NCI-H2227 (cell line): ENCODE measurements around the gene CHRNA3.

Source experiments
- DNase-seq: peaks from one replicate; lab custom pipeline; 2025; ENCODE audit not compliant: unreplicated experiment; lab: John Stamatoyannopoulos, UW

Gene CHRNA3

DNA sequence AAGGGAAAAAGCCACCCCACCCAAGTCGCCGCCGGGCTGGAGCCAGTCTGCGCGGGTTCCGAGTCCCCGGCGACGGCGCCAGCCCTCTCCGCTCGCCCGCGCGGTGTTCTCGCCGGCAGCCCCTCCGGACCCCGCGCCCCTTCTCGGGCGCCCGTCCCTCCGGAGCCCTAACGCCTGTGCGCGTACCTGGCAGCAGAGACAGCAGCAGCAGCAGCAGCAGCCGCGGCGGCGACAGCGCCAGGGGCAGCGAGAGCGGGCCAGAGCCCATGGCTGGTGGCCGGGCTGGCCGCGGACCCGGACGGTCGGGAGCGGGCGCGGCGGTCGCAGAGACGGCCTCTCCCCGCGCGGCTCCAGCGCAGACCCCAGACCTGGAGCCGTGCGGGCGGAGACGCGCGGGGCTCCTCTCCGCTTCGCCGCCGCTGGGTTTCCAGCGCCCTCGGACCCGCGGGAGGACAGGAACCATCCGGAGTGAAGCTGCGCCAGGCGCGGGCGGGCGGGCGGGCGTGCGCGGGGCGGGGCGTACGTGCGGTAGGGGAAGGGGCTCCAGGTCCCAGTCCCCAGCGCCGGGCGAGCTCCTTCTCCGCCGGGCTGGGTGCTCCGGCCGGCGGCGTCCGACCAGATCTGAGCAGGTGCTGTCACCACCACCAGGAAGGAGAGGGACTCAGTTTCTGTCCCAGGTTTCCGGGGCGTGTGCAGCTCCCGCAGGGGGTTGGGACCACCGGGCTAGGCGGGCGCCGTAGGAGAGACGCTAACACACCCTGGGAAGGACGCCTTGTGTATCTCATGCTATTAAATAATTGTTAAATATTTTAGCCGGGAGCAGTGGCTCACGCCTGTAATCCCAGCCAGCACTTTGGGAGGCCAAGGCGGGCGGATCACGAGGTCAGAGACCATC, at the start of gene CHRNA3:
Gene CHRNA3, minus strand, starts transcription at position 470 of the 895 bp plus-strand sequence. Its CDS starts 202 bp downstream, at position 268.
- DNase-seq: peak; percentile 18

GRCh38 chr15:78668987-78669386, 48.2 kb upstream of the CHRNA3 start:
- DNase-seq: no peak

GRCh38 chr15:78667578-78668236, 46.9 kb upstream of the CHRNA3 start:
- DNase-seq: no peak

DNA sequence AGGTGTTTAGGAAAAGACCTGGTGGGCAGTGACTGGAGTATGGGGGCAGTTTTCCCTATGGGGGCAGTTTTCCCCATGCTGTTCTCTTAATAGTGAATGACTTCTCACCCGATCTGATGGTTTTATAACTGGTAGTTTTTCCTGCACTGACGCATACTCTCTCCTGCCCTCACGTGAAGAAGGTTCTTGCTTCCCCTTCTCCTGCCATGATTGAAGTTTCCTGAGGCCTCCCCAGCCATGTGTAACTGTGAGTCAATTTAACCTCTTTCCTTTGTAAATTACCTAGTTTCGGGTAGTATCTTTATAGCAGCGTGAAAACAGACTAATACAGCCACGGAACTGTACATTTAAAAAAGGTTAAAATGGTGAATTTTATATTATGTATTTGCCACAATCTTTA, 45.2 kb upstream of the CHRNA3 start:
- no peak for DNase-seq

DNA sequence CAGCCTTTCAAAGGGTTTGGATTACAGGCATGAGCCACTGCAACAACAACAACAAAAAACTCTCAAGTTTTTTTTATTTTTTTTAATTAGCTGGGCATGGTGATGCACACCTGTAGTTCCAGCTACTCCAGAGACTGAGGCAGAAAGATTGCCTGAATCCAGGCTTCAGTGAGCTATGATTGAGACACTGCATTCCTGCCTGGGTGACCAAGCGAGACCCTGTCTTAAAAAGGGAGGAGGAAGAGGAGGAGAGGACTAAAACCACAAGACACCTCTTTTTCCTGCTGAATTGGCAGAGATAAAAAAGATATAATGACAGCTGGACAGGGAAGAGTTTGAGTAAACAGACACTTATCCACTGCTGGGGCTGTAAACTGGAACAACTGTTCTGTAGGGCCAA, 42.9 kb upstream of the CHRNA3 start:
- DNase-seq: no peak

- DNase-seq: no peak
Measured at GRCh38 chr15:78662028-78662427, 41.2 kb upstream of the CHRNA3 start.

DNA sequence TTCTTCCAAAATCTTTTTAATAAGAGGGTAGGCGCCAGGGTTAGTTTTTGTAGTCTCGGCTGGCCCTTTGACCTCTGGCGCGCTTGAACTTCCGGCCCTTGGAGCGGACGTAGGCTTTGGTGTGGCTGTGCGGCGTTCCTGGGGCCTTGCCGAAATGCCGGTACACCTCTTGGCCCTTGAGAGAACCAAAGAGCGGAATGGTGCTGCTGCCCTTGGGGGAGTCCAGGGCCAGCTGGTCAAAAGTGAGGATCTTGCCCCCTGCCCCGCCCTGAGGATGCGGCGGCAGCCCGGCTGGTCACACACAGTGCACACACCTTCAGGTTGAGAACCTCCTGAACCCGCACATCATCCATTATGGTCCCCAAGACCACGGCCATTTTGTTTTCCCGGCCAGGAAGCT, 40.2 kb upstream of the CHRNA3 start:
- DNase-seq: no peak

- no peak for DNase-seq
Measured at GRCh38 chr15:78660584-78660983, 39.8 kb upstream of the CHRNA3 start.

DNA sequence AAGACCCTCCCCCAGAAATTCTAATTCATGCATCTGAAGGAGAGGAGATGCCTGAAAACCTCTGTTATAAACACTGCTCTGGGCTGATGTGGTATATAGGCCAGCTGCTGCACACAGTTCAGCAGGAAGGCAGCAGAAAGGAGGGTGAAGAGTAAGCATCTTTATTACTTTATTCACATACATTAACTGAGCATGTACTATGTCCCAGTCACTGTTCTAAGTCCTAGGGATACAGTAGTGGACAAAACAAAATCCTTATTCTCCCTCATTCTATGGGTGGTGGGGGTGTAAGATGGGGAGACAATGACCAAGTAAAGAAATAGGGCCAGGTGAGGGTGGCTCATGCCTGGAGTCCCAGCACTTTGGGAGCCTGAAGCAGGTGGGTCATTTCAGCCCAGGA, 38.0 kb upstream of the CHRNA3 start:
- no peak for DNase-seq

- DNase-seq: no peak
Measured at GRCh38 chr15:78654272-78654671, 33.5 kb upstream of the CHRNA3 start.

DNA sequence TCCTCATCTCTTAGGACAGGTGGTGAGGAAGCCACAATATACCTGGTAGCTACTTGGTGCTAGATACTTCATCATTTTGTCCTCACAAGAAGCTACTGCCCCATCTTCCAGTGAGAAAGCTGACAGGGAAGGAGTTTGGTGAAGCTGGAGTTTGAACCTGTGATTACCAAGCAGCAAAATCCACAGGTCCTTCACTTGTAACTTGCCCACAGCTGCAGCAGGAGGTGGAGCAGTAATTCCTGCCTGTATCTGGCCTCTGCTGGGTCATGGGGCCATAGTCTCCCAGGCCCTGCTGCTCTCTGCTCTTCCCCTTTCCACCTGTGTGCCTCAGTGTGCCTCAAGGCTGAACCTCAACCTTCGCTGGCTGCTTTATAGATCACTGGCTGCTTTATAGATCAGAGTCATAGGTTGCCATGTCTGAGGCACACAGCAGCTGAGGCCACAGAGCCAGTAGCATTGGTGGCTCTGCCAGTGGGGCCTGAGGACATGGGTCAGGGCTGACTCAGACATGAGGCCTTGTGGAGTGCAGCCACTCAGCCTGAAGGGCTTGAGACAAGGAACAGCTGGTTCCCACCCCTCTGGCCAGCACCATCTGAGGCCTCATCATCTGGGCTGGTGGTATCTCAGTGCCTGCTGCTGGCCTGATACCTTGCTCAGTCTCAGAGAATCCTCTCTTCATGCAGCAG, 31.3 kb upstream of the CHRNA3 start:
- DNase-seq: no peak

DNA sequence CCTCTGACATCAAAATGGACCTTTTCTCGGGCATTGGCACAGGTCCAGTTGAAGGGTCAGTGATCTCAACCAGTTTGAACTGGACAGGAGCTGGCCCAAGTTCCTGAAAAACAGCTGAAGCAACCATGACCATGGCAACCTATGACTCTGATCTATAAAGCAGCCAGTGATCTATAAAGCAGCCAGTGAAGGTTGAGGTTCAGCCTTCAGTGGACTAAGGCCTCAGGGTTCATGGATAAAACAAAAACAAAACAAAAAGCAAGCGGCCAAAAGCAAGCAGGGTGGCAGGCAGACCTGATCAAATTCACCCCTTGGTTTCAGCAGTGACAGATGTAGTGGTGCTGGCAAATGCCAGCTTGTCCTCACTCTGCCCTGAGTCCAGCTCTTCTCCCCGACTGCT, 30.2 kb upstream of the CHRNA3 start:
- no peak for DNase-seq

GRCh38 chr15:78650022-78650421, 29.2 kb upstream of the CHRNA3 start:
- DNase-seq: no peak

- no peak for DNase-seq
Measured at GRCh38 chr15:78645009-78645408, 24.2 kb upstream of the CHRNA3 start.

DNA sequence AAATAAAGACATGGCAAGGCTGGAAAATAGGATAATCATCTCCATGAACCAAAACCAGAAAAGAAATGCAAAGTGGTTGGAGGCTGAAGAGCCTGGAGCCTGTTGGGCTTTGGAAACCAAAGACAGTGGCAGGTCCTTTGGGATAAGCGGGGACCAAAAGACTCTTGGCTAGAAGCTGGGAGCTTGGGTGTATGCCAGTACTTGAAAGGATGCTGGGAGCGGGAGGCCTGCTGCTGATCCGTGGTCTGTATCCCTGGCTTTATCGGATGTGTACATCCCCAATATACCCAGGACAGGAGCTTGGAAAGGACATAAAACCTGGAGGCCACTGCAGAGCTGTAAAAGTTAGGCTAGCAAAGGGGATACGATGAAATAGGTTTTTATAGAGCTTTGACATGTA, 21.5 kb upstream of the CHRNA3 start:
- DNase-seq: no peak

DNA sequence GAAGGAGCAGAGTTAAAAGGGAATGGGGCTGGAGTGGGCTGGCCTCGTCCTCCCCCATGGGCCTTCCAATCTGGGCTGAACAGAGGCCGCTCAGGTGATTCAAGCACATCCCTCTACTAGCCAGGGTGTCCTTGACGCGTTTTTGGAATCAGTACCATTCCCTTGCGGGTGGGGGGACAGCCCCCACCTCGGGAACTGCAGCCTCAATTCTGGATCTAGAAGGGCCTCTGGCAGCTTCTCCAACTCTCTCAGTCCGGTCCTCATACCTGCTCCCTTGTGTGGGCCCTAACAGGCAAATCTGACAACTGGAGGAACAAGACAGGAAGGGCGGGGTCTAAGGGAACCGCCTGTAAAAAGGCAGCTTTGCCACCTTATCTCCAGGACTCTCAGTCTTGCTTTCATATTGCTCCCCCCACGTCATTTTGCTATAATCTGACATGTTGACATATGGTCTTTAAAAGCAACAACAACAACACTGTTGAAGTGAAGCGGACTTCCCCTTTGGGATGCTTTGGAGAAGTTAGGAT, 21.0 kb upstream of the CHRNA3 start:
- DNase-seq: no peak

- peak; percentile 58 for DNase-seq
Measured at GRCh38 chr15:78641102-78641748, 20.4 kb upstream of the CHRNA3 start, which contains the start of gene CHRNB4. CHRNB4 (minus strand) TSS chr15:78641210; CDS start chr15:78641133, 77 bp downstream.

- no peak for DNase-seq
Measured at GRCh38 chr15:78640527-78641101, 19.8 kb upstream of the CHRNA3 start.

DNA sequence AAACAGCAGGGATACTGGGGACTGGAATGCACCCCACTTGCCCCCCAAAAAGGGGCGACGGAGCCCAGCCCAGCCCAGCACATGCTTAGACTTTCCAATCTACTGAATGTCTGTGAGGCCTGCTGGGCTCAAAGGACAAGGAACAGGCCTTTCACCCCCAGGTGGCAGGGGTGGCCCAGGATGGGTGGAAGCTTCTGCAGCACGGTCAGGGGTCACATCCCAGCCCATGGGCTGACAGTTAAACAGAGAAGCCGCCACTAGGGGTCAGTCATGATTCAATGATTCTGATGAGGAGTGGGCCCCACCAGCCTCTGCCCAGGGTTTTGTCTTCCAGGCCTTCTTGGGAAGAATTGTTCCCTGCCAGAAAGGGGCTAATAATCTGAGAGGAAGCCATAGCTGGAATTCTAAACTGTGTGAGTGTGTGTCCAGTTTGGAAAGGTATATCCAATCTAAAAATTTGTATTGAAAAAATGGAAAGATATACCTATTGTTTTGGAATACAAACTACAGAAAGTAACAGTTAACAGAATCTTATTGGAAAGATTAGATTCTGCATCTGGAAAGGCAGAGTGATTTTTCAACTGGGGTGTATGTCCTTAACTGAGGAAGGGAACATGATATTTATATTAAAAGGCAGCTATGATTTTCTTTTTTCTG, 18.0 kb upstream of the CHRNA3 start:
- DNase-seq: peak; percentile 74
